Osteoblast (primary cell): ENCODE measurements around the gene ANKRD7. TPM values are rescaled to one million over a fixed set of nuclear protein-coding genes. Genes with fewer than 3 reads are reported as not detected.

Source experiments
- DNase-seq: peaks from one replicate; pipeline ENCODE4 v3.0.0; 2011; ENCODE audit warnings: low spot score, mixed read lengths; ENCODE audit not compliant: insufficient read length; ENCODE audit errors: missing footprints
- H2AFZ ChIP-seq: 2 replicates; pipeline ENCODE4 v1.6.0; 2011; ENCODE audit warnings: mild to moderate bottlenecking, low read length
- H3K27ac ChIP-seq: 2 replicates; pipeline ENCODE4 v1.5.1; 2011; ENCODE audit warnings: mild to moderate bottlenecking, low read depth, low read length, moderate library complexity
- H3K27me3 ChIP-seq: 2 replicates; pipeline ENCODE4 v1.6.0; 2012; ENCODE audit warnings: mild to moderate bottlenecking, control low read depth, inconsistent platforms, low read length, moderate library complexity; ENCODE audit not compliant: insufficient read depth
- H3K36me3 ChIP-seq: 2 replicates; pipeline ENCODE4 v1.5.1; 2011; ENCODE audit warnings: mild to moderate bottlenecking, low read length, control low read depth, moderate library complexity; ENCODE audit not compliant: insufficient read depth
- H3K4me1 ChIP-seq: 2 replicates; pipeline ENCODE4 v1.5.1; 2011; ENCODE audit warnings: mild to moderate bottlenecking, low read length, control low read depth, moderate library complexity; ENCODE audit not compliant: insufficient read depth
- H3K4me2 ChIP-seq: 2 replicates; pipeline ENCODE4 v1.6.0; 2011; ENCODE audit warnings: mild to moderate bottlenecking, low read length; ENCODE audit not compliant: insufficient read depth
- H3K4me3 ChIP-seq: fragments of 200-600 bp; sonication (generic); 3 replicates; pipeline ENCODE4 v1.5.1; 2012; ENCODE audit warnings: mild to moderate bottlenecking, low read length, inconsistent platforms; ENCODE audit not compliant: insufficient read depth
- H3K79me2 ChIP-seq: 2 replicates; pipeline ENCODE4 v1.6.0; 2012; ENCODE audit warnings: mild to moderate bottlenecking, low read length, control low read depth, inconsistent platforms; ENCODE audit not compliant: insufficient read depth
- H3K9me3 ChIP-seq: 2 replicates; pipeline ENCODE4 v1.5.1; 2011; ENCODE audit warnings: low read depth, low read length, control low read depth
- H4K20me1 ChIP-seq: 2 replicates; pipeline ENCODE4 v1.6.0; 2012; ENCODE audit warnings: mild to moderate bottlenecking, low read length, control low read depth; ENCODE audit not compliant: insufficient read depth
- total RNA-seq: library from RNA; depleted of rRNA; stranded (reverse); fragments of >200 nt; gene quantifications from 2 replicates; pipeline ENCODE4 v1.2.3, GENCODE V29; 2012
- TF ChIP-seq, protein P1 (sequence below): IDR thresholded peaks from 2 replicates; pipeline ENCODE4 v1.5.1; 2011; ENCODE audit warnings: mild to moderate bottlenecking, low read depth, low read length, moderate library complexity; ENCODE audit errors: extremely low read depth

Gene ANKRD7
- total RNA-seq, 1 donor = 3.3 TPM

DNA sequence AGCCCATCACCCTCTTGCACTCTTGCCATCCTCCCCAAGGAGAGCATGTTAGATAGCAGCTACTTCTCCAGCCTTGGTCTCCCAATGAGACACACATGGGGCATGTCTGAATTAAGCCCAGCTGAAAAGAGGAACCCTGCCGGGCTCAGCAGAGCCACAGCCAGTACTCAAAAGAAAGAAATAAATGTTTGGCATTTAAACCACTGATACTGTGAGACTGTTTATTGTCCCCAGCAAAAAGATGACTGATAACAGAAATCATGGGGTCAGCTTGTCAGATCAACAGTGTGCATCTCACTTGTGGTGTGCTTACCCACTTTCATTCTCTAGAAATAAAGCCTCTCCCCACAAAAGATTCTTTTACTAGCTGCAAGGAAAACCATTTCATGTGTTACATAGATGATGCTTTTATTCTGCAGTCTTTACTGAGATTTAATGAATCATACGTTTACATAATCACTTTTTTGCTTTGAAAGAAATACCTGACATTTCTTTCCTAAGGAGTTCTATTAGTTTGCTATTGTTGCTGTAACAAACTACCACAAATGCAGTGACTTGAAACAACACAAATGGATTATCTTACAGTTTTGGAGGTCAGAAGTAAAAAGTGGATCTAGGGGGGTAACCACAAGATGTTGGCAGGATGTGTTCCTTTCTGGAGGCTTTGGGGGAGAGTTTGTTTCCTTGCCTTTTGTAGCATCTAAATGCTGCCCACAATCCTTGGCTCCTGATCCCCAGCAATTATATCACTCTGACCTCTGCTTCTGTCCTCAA lies 20.9 kb downstream of the ANKRD7 start:
- TF ChIP-seq, protein P1, sequence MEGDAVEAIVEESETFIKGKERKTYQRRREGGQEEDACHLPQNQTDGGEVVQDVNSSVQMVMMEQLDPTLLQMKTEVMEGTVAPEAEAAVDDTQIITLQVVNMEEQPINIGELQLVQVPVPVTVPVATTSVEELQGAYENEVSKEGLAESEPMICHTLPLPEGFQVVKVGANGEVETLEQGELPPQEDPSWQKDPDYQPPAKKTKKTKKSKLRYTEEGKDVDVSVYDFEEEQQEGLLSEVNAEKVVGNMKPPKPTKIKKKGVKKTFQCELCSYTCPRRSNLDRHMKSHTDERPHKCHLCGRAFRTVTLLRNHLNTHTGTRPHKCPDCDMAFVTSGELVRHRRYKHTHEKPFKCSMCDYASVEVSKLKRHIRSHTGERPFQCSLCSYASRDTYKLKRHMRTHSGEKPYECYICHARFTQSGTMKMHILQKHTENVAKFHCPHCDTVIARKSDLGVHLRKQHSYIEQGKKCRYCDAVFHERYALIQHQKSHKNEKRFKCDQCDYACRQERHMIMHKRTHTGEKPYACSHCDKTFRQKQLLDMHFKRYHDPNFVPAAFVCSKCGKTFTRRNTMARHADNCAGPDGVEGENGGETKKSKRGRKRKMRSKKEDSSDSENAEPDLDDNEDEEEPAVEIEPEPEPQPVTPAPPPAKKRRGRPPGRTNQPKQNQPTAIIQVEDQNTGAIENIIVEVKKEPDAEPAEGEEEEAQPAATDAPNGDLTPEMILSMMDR = no peak
- Histone ChIP-seq H3K9me3 (no peaks in the 10 kb centered on the region), H3K4me2 (no peak overlapping the region), H3K27me3 (no peaks in the 10 kb centered on the region), H4K20me1 (no peaks in the 10 kb centered on the region), H3K4me3 (no peak overlapping the region), H3K36me3 (no peaks in the 10 kb centered on the region), H3K79me2 (no peaks in the 10 kb centered on the region), H3K4me1 (no peaks in the 10 kb centered on the region), H3K27ac (no peak overlapping the region), H2AFZ (no peak overlapping the region)
- no peak for DNase-seq

DNA sequence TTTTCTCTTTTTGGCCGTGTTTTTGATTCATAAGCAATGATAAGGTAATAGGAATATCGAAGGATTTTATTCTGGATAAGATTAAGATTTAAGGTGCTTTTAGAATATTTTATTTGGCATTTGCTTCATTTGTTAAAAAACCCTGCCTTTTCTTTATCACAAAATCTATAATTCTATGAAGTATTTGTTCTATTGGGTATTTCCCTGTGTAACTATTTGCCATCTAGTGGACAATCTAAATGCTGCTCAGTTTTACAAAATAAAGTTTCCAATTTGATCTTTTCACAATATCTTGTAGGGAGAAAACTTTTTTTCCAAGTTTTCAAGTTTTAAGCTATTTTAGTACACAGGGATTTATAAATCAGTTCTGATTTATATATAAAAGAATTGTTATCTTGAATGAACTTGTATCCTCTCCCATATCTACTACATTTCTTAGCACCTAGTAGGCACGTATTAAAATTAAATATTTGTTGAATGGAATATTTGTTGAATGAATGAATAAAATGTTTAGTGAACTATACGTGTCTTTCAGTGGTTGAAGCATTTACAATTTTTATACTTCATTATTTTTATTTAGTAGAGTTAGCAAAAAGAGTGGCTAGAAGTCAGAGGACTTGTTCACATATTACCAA lies 26.5 kb downstream of the ANKRD7 start:
- no peaks in the 10 kb centered on the region for H3K27me3 ChIP-seq
- no peaks in the 10 kb centered on the region for H3K36me3 ChIP-seq
- H3K4me3 ChIP-seq = no peak overlapping the region
- H3K4me1 ChIP-seq = no peaks in the 10 kb centered on the region
- H2AFZ ChIP-seq = no peak overlapping the region
- H3K4me2 ChIP-seq = no peak overlapping the region
- TF ChIP-seq, protein P1 = peak; percentile 11
- H3K79me2 ChIP-seq = no peaks in the 10 kb centered on the region
- H3K27ac ChIP-seq = no peak overlapping the region
- H3K9me3 ChIP-seq = no peaks in the 10 kb centered on the region
- no peaks in the 10 kb centered on the region for H4K20me1 ChIP-seq
- DNase-seq = no peak

DNA sequence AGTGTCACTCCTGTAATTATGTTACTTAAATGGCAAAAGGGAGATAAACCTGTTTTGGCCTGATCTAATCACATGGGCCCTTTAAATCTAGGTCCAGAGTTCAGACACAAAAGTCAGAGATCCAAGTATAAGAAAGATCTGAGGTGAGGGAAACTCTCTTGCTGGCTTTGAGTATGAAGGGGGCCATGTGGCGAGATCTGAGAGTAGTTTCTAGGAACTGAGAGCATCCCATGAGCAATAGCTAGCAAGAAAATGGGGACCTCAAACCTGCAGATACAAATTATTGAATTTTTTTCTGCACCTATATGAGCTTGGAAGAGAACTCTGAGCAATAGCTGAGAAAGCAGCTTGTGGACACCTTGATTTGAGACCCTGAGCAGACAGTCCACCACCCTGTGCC lies 27.6 kb downstream of the ANKRD7 start:
- TF ChIP-seq, protein P1 = no peak
- H3K79me2 ChIP-seq = no peaks in the 10 kb centered on the region
- no peak overlapping the region for H3K27ac ChIP-seq
- no peak overlapping the region for H3K4me3 ChIP-seq
- H3K9me3 ChIP-seq = no peaks in the 10 kb centered on the region
- H3K27me3 ChIP-seq = no peaks in the 10 kb centered on the region
- DNase-seq = no peak
- H3K36me3 ChIP-seq = no peaks in the 10 kb centered on the region
- H4K20me1 ChIP-seq = no peaks in the 10 kb centered on the region
- H3K4me2 ChIP-seq = no peak overlapping the region
- no peak overlapping the region for H2AFZ ChIP-seq
- H3K4me1 ChIP-seq = no peaks in the 10 kb centered on the region

DNA sequence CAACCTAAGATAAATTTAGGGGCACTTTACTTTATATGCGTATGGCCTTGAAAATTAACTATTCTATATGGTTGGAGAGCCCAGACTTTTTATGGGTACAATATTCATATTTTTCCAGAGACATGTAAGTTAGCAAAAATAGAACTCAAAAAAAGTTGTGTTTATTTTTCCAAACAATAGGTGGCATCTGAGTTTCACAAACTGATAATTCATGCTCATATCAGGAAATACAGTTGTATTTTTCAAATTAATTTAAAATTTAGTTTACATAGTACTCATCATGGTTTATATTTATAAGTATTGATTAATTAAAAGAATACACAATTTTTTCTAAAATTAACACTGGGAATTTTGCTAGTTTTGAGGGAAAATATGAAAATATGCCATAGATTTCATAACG lies 34.6 kb downstream of the ANKRD7 start:
- H3K27me3 ChIP-seq = no peaks in the 10 kb centered on the region
- DNase-seq = no peak
- H2AFZ ChIP-seq = no peak overlapping the region
- H3K9me3 ChIP-seq = no peaks in the 10 kb centered on the region
- H3K36me3 ChIP-seq = no peaks in the 10 kb centered on the region
- no peaks in the 10 kb centered on the region for H3K4me1 ChIP-seq
- TF ChIP-seq, protein P1 = no peak
- no peak overlapping the region for H3K4me3 ChIP-seq
- no peaks in the 10 kb centered on the region for H3K79me2 ChIP-seq
- no peaks in the 10 kb centered on the region for H4K20me1 ChIP-seq
- H3K27ac ChIP-seq = no peak overlapping the region
- no peak overlapping the region for H3K4me2 ChIP-seq
